ENCODE measurements around the gene LHX1. TPM values are rescaled to one million over a fixed set of nuclear protein-coding genes. Genes with fewer than 3 reads are reported as not detected.
A peak's percentile ranks its signal among the peaks of the same experiment; 100 is the strongest.

Gene LHX1
- total RNA-seq, 4 donors from 2014 or later = not detected

DNA sequence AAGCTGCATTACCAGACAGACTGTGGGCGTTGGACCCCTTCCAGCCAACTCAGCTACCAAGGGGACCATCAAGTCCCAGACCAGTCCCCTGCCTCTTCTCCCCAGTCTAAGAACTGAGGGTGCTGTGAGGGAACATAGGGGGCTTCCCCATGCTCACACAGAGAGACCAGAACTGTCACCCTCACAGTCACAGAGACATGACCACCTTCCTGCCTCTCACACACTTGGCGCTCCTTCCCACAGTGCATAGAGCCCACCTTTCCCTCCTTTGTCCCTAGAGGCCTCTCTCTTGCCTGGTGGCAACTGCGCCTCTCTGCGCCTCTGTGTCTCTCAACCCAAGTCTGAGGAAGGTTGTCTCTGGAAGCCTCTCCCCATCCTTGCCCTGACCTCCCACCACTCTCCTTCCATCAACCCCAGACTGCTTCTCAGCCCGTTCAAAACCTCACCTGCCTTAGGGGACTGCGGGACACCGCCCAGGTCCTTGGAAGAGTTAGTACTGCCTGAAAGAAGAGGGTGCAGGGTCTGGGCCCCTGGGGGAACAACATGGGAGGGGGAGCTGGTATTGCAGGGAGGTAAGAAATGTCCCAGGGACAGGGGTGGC, 6.1 kb upstream of the LHX1 start:
- no peaks in the 10 kb centered on the region for H3K36me3 ChIP-seq
- H3K4me1 ChIP-seq = peaks cover 56% of the 10 kb centered on the region
- no peak overlapping the region for H3K4me3 ChIP-seq
- peaks cover 100% of the 10 kb centered on the region for H3K27me3 ChIP-seq
- H3K9me3 ChIP-seq = no peaks in the 10 kb centered on the region
- WGBS = 43% methylated on average over 7 of the region's 7 CpGs
- no peak for TF ChIP-seq EP300 (IDR thresholded peaks at IDR 0.05)
- no peak for TF ChIP-seq POLR2AphosphoS5 (IDR thresholded peaks at IDR 0.05)
- TF ChIP-seq POLR2A (IDR thresholded peaks at IDR 0.05) = no peak
- no peak overlapping the region for H3K27ac ChIP-seq
- DNase-seq (ENCODE audit: low spot score in 2 of 2) = no peak

DNA sequence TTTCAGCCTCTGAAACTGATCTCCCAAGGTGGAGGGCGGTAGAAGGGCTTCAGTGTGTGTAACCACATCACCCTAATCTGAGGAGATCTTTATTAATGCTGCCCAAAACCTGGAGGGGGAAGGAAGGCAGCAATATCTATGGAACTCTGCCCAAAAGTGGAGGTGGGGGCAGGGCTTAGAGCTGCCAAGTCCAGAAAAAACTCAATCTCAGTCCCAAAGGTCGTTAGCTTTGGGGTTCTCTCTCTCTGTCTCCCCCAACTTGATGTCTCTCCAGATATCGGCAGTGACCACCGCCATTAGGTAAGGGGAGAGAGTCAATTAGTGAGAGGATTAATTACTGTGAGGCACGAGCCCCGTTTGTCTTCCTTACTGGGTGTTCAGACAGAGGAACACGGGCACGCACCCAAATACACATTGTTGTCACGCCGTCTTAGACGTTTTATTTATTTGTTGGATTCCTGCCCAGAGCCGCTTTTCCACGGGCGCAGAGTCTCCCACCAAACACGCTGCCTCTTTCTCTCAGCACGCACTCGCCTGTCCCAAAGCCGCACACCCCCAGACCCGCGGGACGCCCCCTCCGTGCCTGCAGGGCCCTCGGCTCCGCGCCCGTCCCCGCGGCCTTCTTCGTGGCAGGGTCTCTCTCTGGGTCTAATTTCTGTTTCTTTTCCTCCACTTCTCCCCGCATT, 5.4 kb upstream of the LHX1 start:
- 4% methylated on average over 30 of the region's 30 CpGs for WGBS
- peaks cover 100% of the 10 kb centered on the region for H3K27me3 ChIP-seq
- DNase-seq (ENCODE audit: low spot score in 2 of 2) = no peak
- TF ChIP-seq EP300 (IDR thresholded peaks at IDR 0.05) (no peak), POLR2A (IDR thresholded peaks at IDR 0.05) (no peak), POLR2AphosphoS5 (IDR thresholded peaks at IDR 0.05) (no peak)
- TF ChIP-seq, protein P1, sequence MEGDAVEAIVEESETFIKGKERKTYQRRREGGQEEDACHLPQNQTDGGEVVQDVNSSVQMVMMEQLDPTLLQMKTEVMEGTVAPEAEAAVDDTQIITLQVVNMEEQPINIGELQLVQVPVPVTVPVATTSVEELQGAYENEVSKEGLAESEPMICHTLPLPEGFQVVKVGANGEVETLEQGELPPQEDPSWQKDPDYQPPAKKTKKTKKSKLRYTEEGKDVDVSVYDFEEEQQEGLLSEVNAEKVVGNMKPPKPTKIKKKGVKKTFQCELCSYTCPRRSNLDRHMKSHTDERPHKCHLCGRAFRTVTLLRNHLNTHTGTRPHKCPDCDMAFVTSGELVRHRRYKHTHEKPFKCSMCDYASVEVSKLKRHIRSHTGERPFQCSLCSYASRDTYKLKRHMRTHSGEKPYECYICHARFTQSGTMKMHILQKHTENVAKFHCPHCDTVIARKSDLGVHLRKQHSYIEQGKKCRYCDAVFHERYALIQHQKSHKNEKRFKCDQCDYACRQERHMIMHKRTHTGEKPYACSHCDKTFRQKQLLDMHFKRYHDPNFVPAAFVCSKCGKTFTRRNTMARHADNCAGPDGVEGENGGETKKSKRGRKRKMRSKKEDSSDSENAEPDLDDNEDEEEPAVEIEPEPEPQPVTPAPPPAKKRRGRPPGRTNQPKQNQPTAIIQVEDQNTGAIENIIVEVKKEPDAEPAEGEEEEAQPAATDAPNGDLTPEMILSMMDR (IDR thresholded peaks at IDR 0.05) = no peak
- H3K9me3 ChIP-seq = no peaks in the 10 kb centered on the region
- no peak overlapping the region for H3K27ac ChIP-seq
- peak overlapping the region; percentile 34 for H3K4me3 ChIP-seq
- H3K36me3 ChIP-seq = no peaks in the 10 kb centered on the region
- H3K4me1 ChIP-seq = peaks cover 63% of the 10 kb centered on the region

DNA sequence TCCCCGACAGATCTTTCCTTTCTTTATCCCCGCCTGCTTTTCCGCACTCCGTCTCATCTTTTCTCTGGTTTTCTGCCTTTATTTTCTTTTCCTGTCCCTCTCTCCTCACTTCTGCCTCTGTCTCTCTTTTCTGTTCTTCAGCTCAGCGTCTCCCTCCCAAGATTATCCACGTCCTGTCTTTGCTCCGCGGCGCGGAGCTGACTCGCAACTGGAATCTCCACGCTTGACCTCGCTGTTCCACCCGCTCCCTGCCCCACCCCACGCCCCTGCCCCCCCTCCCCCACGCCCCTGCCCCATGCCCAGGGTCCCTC, 4.9 kb upstream of the LHX1 start:
- TF ChIP-seq, protein P1 (IDR thresholded peaks at IDR 0.05) = no peak
- TF ChIP-seq POLR2AphosphoS5 (IDR thresholded peaks at IDR 0.05) (no peak), POLR2A (IDR thresholded peaks at IDR 0.05) (no peak), EP300 (IDR thresholded peaks at IDR 0.05) (no peak)
- H3K4me3 ChIP-seq = peak overlapping the region; percentile 34
- H3K4me1 ChIP-seq = peaks cover 68% of the 10 kb centered on the region
- peaks cover 100% of the 10 kb centered on the region for H3K27me3 ChIP-seq
- WGBS = 2% methylated on average over 14 of the region's 16 CpGs
- H3K9me3 ChIP-seq = no peaks in the 10 kb centered on the region
- H3K36me3 ChIP-seq = no peaks in the 10 kb centered on the region
- DNase-seq (ENCODE audit: low spot score in 2 of 2) = no peak
- no peak overlapping the region for H3K27ac ChIP-seq

DNA sequence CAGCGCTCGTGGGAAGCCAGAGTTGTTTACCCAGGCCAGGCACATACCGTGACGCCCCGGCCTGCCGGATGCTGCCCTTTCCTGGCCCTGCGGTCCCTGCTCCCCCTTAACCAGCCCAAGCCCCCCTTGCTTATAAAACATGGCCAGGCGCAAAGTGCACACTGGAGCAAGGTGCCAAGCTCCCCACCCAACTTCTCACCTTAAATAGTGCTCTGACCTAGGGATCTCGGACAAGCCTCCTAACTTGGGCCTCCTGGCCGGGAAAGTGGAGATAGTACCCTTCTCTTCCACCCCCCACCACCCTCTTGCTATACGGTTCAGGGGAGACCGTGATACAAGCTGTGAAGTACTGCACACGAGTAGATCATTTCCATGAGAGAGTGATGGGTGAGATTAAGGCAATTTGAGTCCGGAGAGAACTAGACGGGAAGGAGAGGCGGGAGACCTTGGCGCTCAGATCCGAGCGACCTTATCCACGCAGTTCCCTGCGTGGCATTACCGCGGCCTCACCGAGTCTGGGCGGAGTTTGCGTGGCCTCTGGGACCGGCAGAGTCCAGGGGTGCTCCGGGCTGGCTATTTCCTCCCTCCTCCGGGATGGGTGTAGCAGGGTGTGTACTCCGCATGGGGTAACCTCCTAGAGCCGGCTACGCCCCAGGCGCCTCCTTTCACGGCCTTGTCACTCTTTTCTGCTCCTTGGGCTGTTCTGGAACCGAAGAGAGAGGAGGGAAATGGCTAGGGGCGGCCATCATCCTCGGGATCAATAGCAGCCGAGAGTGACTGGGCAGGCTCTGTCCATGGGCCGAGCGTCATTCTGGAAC, 4.4 kb upstream of the LHX1 start:
- Histone ChIP-seq H3K27ac (no peak overlapping the region), H3K9me3 (no peaks in the 10 kb centered on the region), H3K4me1 (peaks cover 72% of the 10 kb centered on the region), H3K4me3 (peak overlapping the region; percentile 34), H3K27me3 (peaks cover 100% of the 10 kb centered on the region), H3K36me3 (no peaks in the 10 kb centered on the region)
- no peak for DNase-seq (ENCODE audit: low spot score in 2 of 2)
- TF ChIP-seq, protein P1 (IDR thresholded peaks at IDR 0.05) = no peak
- TF ChIP-seq EP300 (IDR thresholded peaks at IDR 0.05) = no peak
- no peak for TF ChIP-seq POLR2A (IDR thresholded peaks at IDR 0.05)
- TF ChIP-seq POLR2AphosphoS5 (IDR thresholded peaks at IDR 0.05) = no peak
- WGBS = 0% methylated on average over 18 of the region's 40 CpGs

DNA sequence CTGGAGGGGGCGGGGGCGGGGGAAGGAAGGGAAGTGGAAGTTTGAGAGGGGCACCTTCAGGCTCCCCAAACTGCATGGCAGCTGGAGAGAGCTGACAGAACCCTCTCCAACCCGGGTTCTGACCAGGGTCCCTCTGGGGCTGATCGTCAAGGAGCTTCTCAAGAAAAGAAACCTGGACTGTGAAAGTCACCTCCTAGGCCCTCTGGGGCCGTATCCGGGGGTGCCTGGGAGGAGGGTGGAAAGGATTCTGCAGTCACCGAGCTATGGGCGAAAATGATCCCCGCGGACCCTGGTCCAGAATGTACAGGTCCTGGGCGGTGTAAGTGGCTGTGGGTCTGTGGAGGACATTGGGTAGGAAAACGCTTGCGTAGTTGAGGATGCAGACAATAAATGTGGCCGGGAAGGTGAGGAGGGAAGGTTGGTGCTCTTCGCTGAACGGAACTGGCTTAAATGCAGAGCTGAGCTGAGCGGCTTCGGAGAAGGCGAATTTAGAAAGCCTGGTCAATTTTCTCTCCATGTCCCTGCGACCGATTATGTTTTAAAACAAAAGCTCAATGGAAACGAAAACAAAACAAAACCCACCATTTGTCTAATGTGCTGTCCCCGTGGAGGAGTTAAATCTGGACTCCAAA, 3.6 kb upstream of the LHX1 start:
- Histone ChIP-seq H3K36me3 (no peaks in the 10 kb centered on the region), H3K4me3 (peak overlapping the region; percentile 26), H3K27ac (no peak overlapping the region), H3K27me3 (peaks cover 100% of the 10 kb centered on the region), H3K9me3 (no peaks in the 10 kb centered on the region), H3K4me1 (peaks cover 74% of the 10 kb centered on the region)
- DNase-seq (ENCODE audit: low spot score in 2 of 2) = no peak
- TF ChIP-seq, protein P1 (IDR thresholded peaks at IDR 0.05) = no peak
- TF ChIP-seq POLR2AphosphoS5 (IDR thresholded peaks at IDR 0.05) = no peak
- TF ChIP-seq POLR2A (IDR thresholded peaks at IDR 0.05) = no peak
- TF ChIP-seq EP300 (IDR thresholded peaks at IDR 0.05) = no peak
- WGBS = 7% methylated on average over 21 of the region's 23 CpGs
